PC-9 (cell line): ENCODE data around the gene RNF130. TPM values are rescaled to one million over a fixed set of nuclear protein-coding genes. Genes with fewer than 3 reads are reported as not detected.

Experiments used
- BruUV-seq: library from RNA; stranded (reverse); fragments of 400-500 nt; replicated peaks from 2 replicates; lab custom pipeline; 2021; lab: Mats Ljungman, UMichigan
- CTCF ChIA-PET: fragments of 300-600 bp; sonication (Branson Sonifier 250); formaldehyde crosslinking; loops from one replicate; lab custom pipeline; 2022; ENCODE audit warnings: antibody characterized with exemption; lab: Charles Lee
- POLR2A ChIA-PET: fragments of 300-600 bp; sonication (Branson Sonifier 250); formaldehyde crosslinking; loops from one replicate; lab custom pipeline; 2022; ENCODE audit warnings: antibody characterized with exemption; ENCODE audit not compliant: unreplicated experiment; lab: Charles Lee
- DNase-seq, 2 experiments: peaks; one replicate each; pipeline versions ENCODE4 v3.0.0 to v3.0.0-alpha.2; 2015 to 2022; ENCODE audit warnings: mixed read lengths in 1 of 2
- H2AFZ ChIP-seq: fragments of 200-600 bp; sonication (generic); 2 replicates; pipeline ENCODE4 v1.8.1; 2017; ENCODE audit warnings: antibody characterized with exemption
- H3F3A ChIP-seq: fragments of 200-600 bp; sonication (generic); 2 replicates; pipeline ENCODE4 v1.8.1; 2017; ENCODE audit warnings: antibody characterized with exemption, mild to moderate bottlenecking, low read depth; ENCODE audit not compliant: insufficient read depth
- H3K27ac ChIP-seq: fragments of 200-600 bp; sonication (generic); 2 replicates; pipeline ENCODE4 v1.6.1; 2016; ENCODE audit warnings: mixed run types
- H3K27me3 ChIP-seq: fragments of 200-600 bp; sonication (generic); 2 replicates; pipeline ENCODE4 v1.6.1; 2016; ENCODE audit warnings: low read depth, mixed run types; ENCODE audit not compliant: insufficient read depth
- H3K36me3 ChIP-seq: fragments of 200-600 bp; sonication (generic); 2 replicates; pipeline ENCODE4 v1.6.1; 2016; ENCODE audit warnings: low read depth, mixed run types
- H3K4me1 ChIP-seq: fragments of 200-600 bp; sonication (generic); replicated peaks from 2 replicates; pipeline ENCODE4 v1.6.1; 2016; ENCODE audit warnings: mixed run types; ENCODE audit not compliant: insufficient read depth
- H3K4me2 ChIP-seq: fragments of 200-600 bp; sonication (generic); 2 replicates; pipeline ENCODE4 v1.6.1; 2017; ENCODE audit warnings: mixed run types
- H3K4me3 ChIP-seq: fragments of 200-600 bp; sonication (generic); 2 replicates; pipeline ENCODE4 v1.6.1; 2016; ENCODE audit warnings: mixed run types
- H3K79me2 ChIP-seq: fragments of 200-600 bp; sonication (generic); 2 replicates; pipeline ENCODE4 v1.6.1; 2017; ENCODE audit warnings: low read depth, mixed run types
- H3K9me2 ChIP-seq: fragments of 200-600 bp; sonication (generic); 2 replicates; pipeline ENCODE4 v1.8.1; 2017; ENCODE audit warnings: mild to moderate bottlenecking; ENCODE audit not compliant: insufficient read depth
- H3K9me3 ChIP-seq: fragments of 200-600 bp; sonication (generic); 2 replicates; pipeline ENCODE4 v1.8.1; 2016; ENCODE audit warnings: low read depth; ENCODE audit not compliant: insufficient read depth
- H4K20me1 ChIP-seq: fragments of 200-600 bp; sonication (generic); 2 replicates; pipeline ENCODE4 v1.8.1; 2017; ENCODE audit not compliant: insufficient read depth
- CTCF ChIP-seq: fragments of 200-600 bp; sonication (generic); conservative IDR thresholded peaks from 2 replicates; pipeline ENCODE4 v1.6.1; 2017; ENCODE audit warnings: mixed run types, antibody characterized with exemption, mild to moderate bottlenecking, moderate library complexity
- EZH2 ChIP-seq: fragments of 200-600 bp; sonication (generic); IDR thresholded peaks from 2 replicates; pipeline ENCODE4 v1.8.0; 2017; ENCODE audit warnings: antibody characterized with exemption, low read depth
- intact Hi-C: fragments of 100-400 bp; cut with micrococcal nuclease; formaldehyde crosslinking; loops from one replicate; pipeline ENCODE4 v1.10.0; 2022; ENCODE audit not compliant: unreplicated experiment
- total RNA-seq: library from RNA; stranded (reverse); gene quantifications from 2 replicates; pipeline ENCODE4 v1.2.3, GENCODE V29; 2021

RNF130 gene
- total RNA-seq, 1 experiment from 2014 or later, result 49.6 TPM

GRCh38 chr5:179936976-179937681 is 134.4 kb downstream of the RNF130 start:
- Histone ChIP-seq H3K27me3 (peaks cover 7% of the 10 kb centered on the region; the same call in 1 of the 2 replicates), H3K36me3 (no peaks in the 10 kb centered on the region), H3K9me3 (no peaks in the 10 kb centered on the region), H3F3A (no peaks in the 10 kb centered on the region), H2AFZ (no peak overlapping the region), H3K27ac (no peak overlapping the region), H3K9me2 (no peaks in the 10 kb centered on the region), H3K4me3 (no peak overlapping the region), H3K79me2 (no peaks in the 10 kb centered on the region), H3K4me2 (no peak overlapping the region), H4K20me1 (no peaks in the 10 kb centered on the region), H3K4me1 (no peaks in the 10 kb centered on the region)
- BruUV-seq, result no TSS peak
- TF ChIP-seq CTCF, result no peak
- CTCF ChIA-PET, result no interaction called here
- intact Hi-C loops, result no loop called here
- POLR2A ChIA-PET, result no interaction called here
- no peak for DNase-seq

- intact Hi-C loops, result no loop called here
- Histone ChIP-seq H3K9me3 (no peaks in the 10 kb centered on the region), H3K4me2 (no peak overlapping the region), H4K20me1 (no peaks in the 10 kb centered on the region), H3K79me2 (no peaks in the 10 kb centered on the region), H2AFZ (no peak overlapping the region), H3K4me3 (no peak overlapping the region), H3K27me3 (no peaks in the 10 kb centered on the region), H3K9me2 (no peaks in the 10 kb centered on the region), H3F3A (no peaks in the 10 kb centered on the region), H3K36me3 (no peaks in the 10 kb centered on the region), H3K4me1 (no peaks in the 10 kb centered on the region), H3K27ac (no peak overlapping the region)
- no TSS peak for BruUV-seq
- ChIA-PET CTCF (no interaction called here), POLR2A (no interaction called here)
- DNase-seq, result no peak
- TF ChIP-seq CTCF (no peak), EZH2 (no peak)
Observed at GRCh38 chr5:179930788-179931473, 140.6 kb downstream of the RNF130 start.

- Histone ChIP-seq H3K4me1 (no peaks in the 10 kb centered on the region), H3K27me3 (no peaks in the 10 kb centered on the region), H3K9me3 (no peaks in the 10 kb centered on the region), H3K9me2 (no peaks in the 10 kb centered on the region), H3F3A (no peaks in the 10 kb centered on the region), H3K36me3 (no peaks in the 10 kb centered on the region), H3K79me2 (no peaks in the 10 kb centered on the region), H3K4me2 (no peak overlapping the region), H2AFZ (no peak overlapping the region), H3K27ac (no peak overlapping the region), H3K4me3 (no peak overlapping the region), H4K20me1 (no peaks in the 10 kb centered on the region)
- no peak for DNase-seq
- intact Hi-C loops, result no loop called here
- POLR2A ChIA-PET, result no interaction called here
- BruUV-seq, result no TSS peak
- CTCF ChIA-PET, result no interaction called here
- no peak for TF ChIP-seq CTCF
- no peak for TF ChIP-seq EZH2
Observed at GRCh38 chr5:179927824-179928223, 143.7 kb downstream of the RNF130 start.
